HG02973 (cell line): ENCODE data around the gene RAB12.
A peak's percentile ranks its signal among the peaks of the same experiment; 100 is the strongest.
"Not testable (repeated sequence)": the region's sequence is repeated elsewhere in the genome, so short reads cannot be mapped to it uniquely, and the experiment has no call there.

Source experiments
- ATAC-seq: cut with Tn5 transposase; IDR thresholded peaks from one replicate; pipeline ENCODE4 v1.9.1; 2021; ENCODE audit warnings: moderate library complexity; ENCODE audit not compliant: unreplicated experiment

RAB12 gene

GRCh38 chr18:8610459-8610851, 1.2 kb downstream of the RAB12 start:
- ATAC-seq = no peak

DNA sequence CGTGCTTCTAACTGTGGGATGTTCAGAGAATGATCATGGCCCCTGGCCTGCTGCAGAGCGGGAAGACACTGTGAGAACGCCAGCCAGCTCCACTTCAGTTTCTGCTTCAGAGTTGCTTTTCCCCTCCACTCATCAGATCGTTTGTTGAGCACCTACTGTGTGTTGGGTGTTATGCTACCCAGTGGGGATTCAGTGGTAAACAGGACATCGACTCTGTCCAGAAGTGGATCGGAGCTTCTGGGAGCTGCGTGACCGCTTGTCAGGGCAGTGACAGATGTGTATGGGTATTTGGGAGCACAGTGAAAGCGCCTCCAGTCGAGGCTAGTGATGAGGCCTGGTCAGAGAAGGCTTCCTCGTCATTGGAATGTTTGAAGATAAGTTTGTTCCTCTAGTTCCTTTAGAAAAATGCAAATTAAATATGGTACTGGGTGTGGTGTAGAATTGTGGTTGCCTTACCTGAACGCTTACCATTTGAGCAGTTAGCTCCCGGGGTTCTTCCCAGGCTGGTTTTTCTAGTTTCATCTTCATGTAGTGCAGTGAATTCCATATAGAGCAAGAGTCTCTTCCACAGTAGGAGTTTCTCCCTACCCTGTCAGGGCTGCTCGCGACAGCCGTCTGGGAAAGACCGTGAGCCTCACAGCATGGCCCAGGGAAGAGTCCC, 2.8 kb downstream of the RAB12 start:
- no peak for ATAC-seq

GRCh38 chr18:8614875-8615274, 5.6 kb downstream of the RAB12 start:
- ATAC-seq = no peak

DNA sequence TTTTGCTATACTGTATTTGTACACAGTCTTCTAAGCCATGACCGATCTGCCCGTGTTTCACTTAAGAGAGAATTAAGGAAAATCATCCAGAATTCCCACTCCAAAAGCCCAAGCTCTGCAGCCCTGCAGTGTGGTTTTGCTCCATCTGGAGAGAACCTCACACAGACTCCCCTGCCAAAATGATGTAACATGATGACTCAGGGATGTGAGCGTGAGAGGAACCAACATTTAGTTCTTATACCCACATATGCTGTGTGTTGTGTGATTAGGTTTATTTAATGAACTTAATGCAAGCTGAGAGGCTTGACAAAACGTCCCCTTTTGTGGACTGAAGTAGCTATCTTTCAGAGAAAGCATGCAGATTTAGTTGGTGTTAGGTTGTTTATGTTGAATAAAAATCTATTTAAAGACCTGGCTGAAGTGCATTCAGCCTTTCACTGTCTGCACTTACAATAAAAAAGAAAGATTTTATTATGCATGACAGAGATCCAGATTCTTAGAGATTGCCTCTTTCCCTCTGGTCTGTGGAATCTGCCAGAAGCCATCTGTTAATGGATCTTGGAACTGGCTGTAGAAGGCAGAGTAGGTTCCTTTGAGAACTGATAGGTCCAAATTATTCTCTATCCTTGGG, 6.3 kb downstream of the RAB12 start:
- ATAC-seq = no peak

DNA sequence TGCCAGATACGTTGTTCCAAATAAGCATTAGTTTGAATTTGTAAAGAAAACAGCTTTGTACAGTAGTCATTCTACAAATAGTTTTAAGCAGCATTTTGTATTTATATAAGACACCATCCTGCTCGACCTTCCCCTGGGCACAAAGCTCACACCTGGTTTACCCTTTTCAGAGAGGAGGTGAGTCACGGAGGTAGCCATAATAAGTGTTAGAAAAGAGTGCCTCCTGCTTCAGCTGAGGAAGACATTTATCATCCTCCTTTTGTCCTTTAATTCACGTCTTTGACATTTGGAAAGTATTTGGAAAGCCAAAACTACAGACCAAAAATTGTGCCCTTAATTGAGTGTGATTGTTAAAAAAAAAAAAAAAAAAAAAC, 6.8 kb downstream of the RAB12 start:
- ATAC-seq = no peak

DNA sequence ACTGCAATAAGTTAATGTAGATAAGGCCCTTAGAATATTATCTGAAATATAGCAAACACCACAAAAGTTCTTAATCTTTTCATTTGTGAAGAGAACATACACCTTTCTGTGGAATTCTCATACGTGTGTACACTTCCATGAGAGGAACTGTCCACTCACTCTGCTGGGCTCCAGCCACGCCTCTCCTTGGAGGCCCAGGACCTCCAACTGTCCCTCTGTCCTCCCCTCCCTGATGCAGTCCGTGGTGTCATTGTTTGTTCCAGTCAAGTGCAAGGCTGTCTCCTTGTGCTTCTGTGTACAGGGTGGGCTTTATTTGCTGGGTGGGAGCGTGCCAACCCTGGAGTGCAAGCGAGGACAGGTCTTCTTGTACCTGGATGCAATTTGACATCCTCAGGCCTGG, 8.7 kb downstream of the RAB12 start:
- no peak for ATAC-seq

GRCh38 chr18:8619041-8619440, 9.8 kb downstream of the RAB12 start:
- ATAC-seq = no peak

DNA sequence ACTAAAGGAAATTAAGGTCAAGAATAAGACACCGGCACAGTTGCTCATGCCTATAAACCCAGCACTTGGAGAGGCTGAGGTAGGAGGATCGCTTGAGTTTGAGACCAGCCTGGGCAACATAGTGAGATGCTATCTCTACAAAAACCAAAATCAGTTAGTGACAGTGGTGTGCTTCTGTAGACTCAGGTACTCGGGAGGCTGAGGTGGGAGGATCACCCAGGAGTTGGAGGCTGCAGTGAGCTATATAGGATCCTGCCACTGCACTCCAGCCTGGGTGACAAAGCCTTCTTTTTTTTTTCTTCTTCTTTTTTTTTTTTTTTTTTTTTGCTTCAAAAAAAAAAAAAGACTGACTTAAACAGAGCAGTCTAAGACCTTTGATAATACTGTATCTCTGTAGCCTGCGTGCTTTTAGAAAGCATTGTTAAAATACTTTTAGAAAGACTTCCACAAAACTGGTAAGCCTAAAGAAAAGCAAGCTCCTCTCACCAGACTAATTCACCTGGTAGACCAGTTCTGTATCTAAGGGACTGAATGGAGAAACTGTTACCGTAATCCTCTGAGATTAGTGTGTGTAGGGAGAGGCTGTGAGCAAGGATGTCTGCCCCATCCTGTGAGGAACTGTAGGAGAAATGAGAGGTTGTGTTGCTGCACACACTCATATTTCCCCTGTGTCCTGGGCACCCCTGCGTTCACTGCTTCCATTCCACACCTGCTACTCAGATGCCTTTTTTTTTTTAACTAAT, 10.8 kb downstream of the RAB12 start:
- no peak for ATAC-seq

DNA sequence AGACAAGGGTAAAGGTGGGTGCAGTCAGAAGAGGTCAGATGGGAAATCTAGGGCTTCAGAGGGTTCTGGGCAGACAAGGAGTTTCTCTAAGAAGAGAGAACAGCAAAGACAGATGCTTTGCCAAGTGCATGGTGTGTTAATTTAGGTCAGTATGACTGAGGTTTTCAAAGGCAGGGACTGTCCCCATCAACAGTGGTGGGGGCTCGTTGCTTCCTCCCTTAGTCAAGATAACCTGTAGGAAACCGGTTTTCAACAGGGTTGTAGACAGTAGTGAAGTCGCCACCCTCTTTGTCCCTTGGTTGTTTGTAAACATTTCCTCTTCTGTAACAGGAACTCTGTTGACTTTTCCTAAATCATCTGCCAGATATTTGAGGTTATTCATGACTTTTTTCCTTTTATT, 11.6 kb downstream of the RAB12 start:
- ATAC-seq = no peak

- ATAC-seq = not testable (repeated sequence)
Measured at GRCh38 chr18:8622625-8623024, 13.4 kb downstream of the RAB12 start.

DNA sequence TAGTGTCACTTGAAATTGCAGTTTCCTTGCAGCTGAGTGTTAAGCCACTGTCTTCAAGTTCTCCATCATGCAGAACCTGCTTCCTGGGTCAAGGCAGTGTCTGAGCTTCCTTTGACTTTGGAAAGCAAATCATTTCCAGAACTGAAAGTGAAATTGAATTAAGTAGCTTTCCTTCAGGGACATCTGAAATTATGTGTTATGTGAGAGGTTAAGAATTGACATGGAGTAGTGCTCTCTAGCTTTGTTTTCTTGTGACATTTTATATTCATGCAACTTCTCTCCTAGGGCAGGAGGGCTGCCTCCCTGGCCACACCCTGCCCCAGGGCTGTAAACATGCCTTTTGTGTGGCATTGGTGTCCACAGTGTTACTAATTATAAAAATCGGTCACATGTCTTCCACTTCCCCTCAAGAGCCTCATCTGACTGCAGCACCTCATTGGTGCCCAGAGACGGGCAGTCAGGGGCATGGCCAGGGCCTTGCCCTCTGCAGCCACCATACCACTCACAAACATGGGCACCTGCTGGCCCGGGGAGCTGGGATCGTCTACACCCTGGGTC, 14.4 kb downstream of the RAB12 start:
- peak; percentile 76 for ATAC-seq

- no peak for ATAC-seq
Measured at GRCh38 chr18:8625461-8626092, 16.3 kb downstream of the RAB12 start.

- no peak for ATAC-seq
Measured at GRCh38 chr18:8626414-8627106, 17.3 kb downstream of the RAB12 start.

GRCh38 chr18:8627107-8627472, 17.9 kb downstream of the RAB12 start:
- ATAC-seq = no peak

GRCh38 chr18:8627540-8627939, 18.3 kb downstream of the RAB12 start:
- ATAC-seq = no peak

GRCh38 chr18:8629602-8630001, 20.4 kb downstream of the RAB12 start:
- no peak for ATAC-seq

DNA sequence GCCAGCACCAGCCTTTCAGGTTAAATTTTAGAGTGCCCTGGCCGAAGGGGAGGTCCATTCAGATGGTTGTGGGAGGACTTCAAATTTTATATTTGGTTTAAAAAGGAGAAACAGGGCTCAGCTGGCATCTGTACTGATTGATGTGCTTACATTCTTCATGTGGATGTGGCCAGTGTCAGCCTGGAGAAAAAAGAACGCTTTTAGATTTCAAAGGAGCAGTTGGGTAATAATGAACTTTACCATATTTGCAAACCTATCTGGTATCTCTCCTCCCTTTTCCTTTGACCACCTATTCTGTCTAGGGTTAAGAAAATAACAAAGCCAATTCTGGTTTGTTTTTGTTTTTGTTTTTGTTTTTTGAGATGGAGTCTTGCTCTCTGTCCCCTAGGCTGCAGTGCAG, 21.3 kb downstream of the RAB12 start:
- ATAC-seq = no peak

DNA sequence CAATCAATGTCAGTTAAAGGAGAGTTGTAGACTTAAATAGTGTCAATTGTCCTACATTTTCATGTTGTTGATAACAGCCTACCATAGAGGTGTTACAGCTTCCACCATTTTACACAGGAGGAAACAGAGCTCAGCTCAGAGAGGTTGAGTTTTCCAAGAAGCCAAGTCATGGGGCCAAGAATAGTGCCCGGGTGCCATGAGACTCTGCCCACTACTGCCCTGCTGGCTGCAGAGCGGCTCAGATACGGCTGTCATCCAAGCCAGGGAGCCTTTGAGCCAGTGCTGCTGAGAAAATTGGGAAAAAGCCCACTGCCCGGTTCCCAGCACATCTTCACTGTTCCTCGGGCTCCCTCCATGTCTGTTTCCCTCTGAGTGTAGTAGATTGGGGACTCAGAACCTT, 22.0 kb downstream of the RAB12 start:
- no peak for ATAC-seq

GRCh38 chr18:8632386-8632785, 23.1 kb downstream of the RAB12 start:
- ATAC-seq = no peak

GRCh38 chr18:8634508-8634907, 25.3 kb downstream of the RAB12 start:
- ATAC-seq = no peak

GRCh38 chr18:8635087-8635486, 25.9 kb downstream of the RAB12 start:
- no peak for ATAC-seq
